Neuronal stem cell (in vitro differentiated cells): Measurements from ENCODE around the gene SNAP25.

ENCODE experiments used
- DNase-seq: peaks from one replicate; pipeline ENCODE4 v3.0.0-alpha.2; 2013; ENCODE audit warnings: low spot score
- H2AFZ ChIP-seq: one replicate; pipeline ENCODE4 v1.6.1; 2013; ENCODE audit warnings: mild to moderate bottlenecking, low read length, inconsistent platforms
- H2AK5ac ChIP-seq: 2 replicates; pipeline ENCODE4 v1.6.1; 2013; ENCODE audit warnings: low read depth, mild to moderate bottlenecking, inconsistent platforms, low read length, moderate library complexity, mixed read lengths
- H2BK120ac ChIP-seq: 2 replicates; pipeline ENCODE4 v1.6.1; 2013; ENCODE audit warnings: low read depth, mild to moderate bottlenecking, inconsistent platforms, low read length, moderate library complexity, mixed read lengths
- H2BK12ac ChIP-seq: one replicate; pipeline ENCODE4 v1.6.1; 2013; ENCODE audit warnings: low read length, inconsistent platforms
- H2BK15ac ChIP-seq: 2 replicates; pipeline ENCODE4 v1.6.1; 2013; ENCODE audit warnings: mild to moderate bottlenecking, low read length, inconsistent platforms, mixed read lengths
- H2BK5ac ChIP-seq: one replicate; pipeline ENCODE4 v1.6.1; 2013; ENCODE audit warnings: inconsistent platforms, mild to moderate bottlenecking, low read length, moderate library complexity
- H3K14ac ChIP-seq: one replicate; pipeline ENCODE4 v1.6.1; 2013; ENCODE audit warnings: low read length, inconsistent platforms
- H3K18ac ChIP-seq: 2 replicates; pipeline ENCODE4 v1.6.1; 2013; ENCODE audit warnings: low read length, inconsistent platforms
- H3K23ac ChIP-seq: 2 replicates; pipeline ENCODE4 v1.6.1; 2013; ENCODE audit warnings: low read depth, mild to moderate bottlenecking, mixed read lengths, low read length, inconsistent platforms; ENCODE audit not compliant: poor library complexity
- H3K27ac ChIP-seq: replicated peaks from 3 replicates; pipeline ENCODE4 v1.5.1; 2013; ENCODE audit warnings: low read length, inconsistent platforms
- H3K27me3 ChIP-seq, 3 experiments: 2 replicates each; pipeline ENCODE4 v1.6.1; 2013; ENCODE audit warnings: low read length in 3 of 3, mild to moderate bottlenecking in 2 of 3, inconsistent platforms in 1 of 3, low read depth in 1 of 3, mixed read lengths in 1 of 3, moderate library complexity in 1 of 3; ENCODE audit not compliant: control insufficient read depth in 3 of 3, insufficient read depth in 3 of 3
- H3K36me3 ChIP-seq, 2 donors: replicated peaks in 1 of 2; 2 replicates each; pipeline ENCODE4 v1.6.1; 2013; ENCODE audit warnings: low read length in 2 of 2; ENCODE audit not compliant: control insufficient read depth in 2 of 2, insufficient read depth in 2 of 2
- H3K4ac ChIP-seq: 2 replicates; pipeline ENCODE4 v1.6.1; 2013; ENCODE audit warnings: inconsistent platforms, mild to moderate bottlenecking, low read length, moderate library complexity
- H3K4me1 ChIP-seq, 2 donors: 1 replicate in 1 of 2; 2 replicates in 1 of 2; pipeline ENCODE4 v1.6.1; 2013; ENCODE audit warnings: low read length in 2 of 2, low read depth in 1 of 2; ENCODE audit not compliant: control insufficient read depth in 2 of 2, insufficient read depth in 1 of 2
- H3K4me2 ChIP-seq: one replicate; pipeline ENCODE4 v1.6.1; 2013; ENCODE audit warnings: mild to moderate bottlenecking, low read length, inconsistent platforms; ENCODE audit not compliant: insufficient read depth, poor library complexity, severe bottlenecking
- H3K4me3 ChIP-seq, 2 donors: 2 replicates each; pipeline ENCODE4 v1.5.1; 2013; ENCODE audit warnings: low read length in 2 of 2, mild to moderate bottlenecking in 2 of 2, inconsistent platforms in 1 of 2, moderate library complexity in 1 of 2
- H3K79me1 ChIP-seq: one replicate; pipeline ENCODE4 v1.6.1; 2013; ENCODE audit warnings: low read depth, mild to moderate bottlenecking, inconsistent platforms, low read length, moderate library complexity
- H3K9ac ChIP-seq: one replicate; pipeline ENCODE4 v1.6.1; 2013; ENCODE audit warnings: mild to moderate bottlenecking, low read depth, low read length, inconsistent platforms; ENCODE audit not compliant: poor library complexity
- H3K9me3 ChIP-seq, 2 donors: replicated peaks in 1 of 2; 2 replicates each; pipeline versions ENCODE3 to v1.6.1; 2013; ENCODE audit warnings: low read length in 2 of 2, mild to moderate bottlenecking in 2 of 2, inconsistent platforms in 1 of 2, low read depth in 1 of 2, mixed read lengths in 1 of 2, moderate library complexity in 1 of 2; ENCODE audit not compliant: control insufficient read depth in 2 of 2, insufficient read depth in 1 of 2
- H4K8ac ChIP-seq: one replicate; pipeline ENCODE4 v1.6.1; 2013; ENCODE audit warnings: low read depth, mild to moderate bottlenecking, inconsistent platforms, low read length, moderate library complexity
- H4K91ac ChIP-seq: one replicate; pipeline ENCODE4 v1.6.1; 2013; ENCODE audit warnings: low read length, low read depth, mild to moderate bottlenecking, inconsistent platforms; ENCODE audit not compliant: poor library complexity
- WGBS, 2 donors: extraction: QIAGEN DNeasy Blood & Tissue Kit; methylation state at CpG; one replicate each; pipeline ENCODE4 v1.1.7; 2013; ENCODE audit warnings: missing lambda C conversion rate in 2 of 2, mixed read lengths in 1 of 2; ENCODE audit not compliant: insufficient read length in 2 of 2, insufficient replicate concordance in 1 of 2; ENCODE audit errors: extremely low coverage in 2 of 2; 5-methylcytosine and 5-hydroxymethylcytosine counted together

SNAP25 gene

GRCh38 chr20:10278412-10278811 lies 59.8 kb downstream of the SNAP25 start:
- Histone ChIP-seq H3K14ac (no peak overlapping the region), H4K8ac (no peak overlapping the region), H3K27ac (no peak overlapping the region), H3K4me1 (no peaks in the 10 kb centered on the region), H3K4ac (no peak overlapping the region), H3K36me3 (no peaks in the 10 kb centered on the region), H3K27me3 (no peaks in the 10 kb centered on the region), H2BK12ac (no peak overlapping the region), H3K4me2 (no peak overlapping the region), H4K91ac (no peak overlapping the region), H2BK15ac (no peak overlapping the region), H2BK5ac (no peak overlapping the region), H3K4me3 (no peak overlapping the region), H2AFZ (no peak overlapping the region), H3K79me1 (no peaks in the 10 kb centered on the region), H3K9ac (no peak overlapping the region), H2AK5ac (no peak overlapping the region), H3K9me3 (no peaks in the 10 kb centered on the region), H3K23ac (no peak overlapping the region), H2BK120ac (no peak overlapping the region), H3K18ac (no peak overlapping the region)
- no peak for DNase-seq
- WGBS, 2 donors: no CpG with 5 or more reads among the region's 4 CpGs

- no peaks in the 10 kb centered on the region for H3K36me3 ChIP-seq
- no peak overlapping the region for H2BK15ac ChIP-seq
- no peak overlapping the region for H3K23ac ChIP-seq
- no peak overlapping the region for H4K8ac ChIP-seq
- no peaks in the 10 kb centered on the region for H3K27me3 ChIP-seq
- no peak for DNase-seq
- H3K4ac ChIP-seq: no peak overlapping the region
- H3K4me2 ChIP-seq: no peak overlapping the region
- no peaks in the 10 kb centered on the region for H3K4me1 ChIP-seq
- H3K9me3 ChIP-seq: no peaks in the 10 kb centered on the region
- no peak overlapping the region for H2AK5ac ChIP-seq
- H3K9ac ChIP-seq: no peak overlapping the region
- no peak overlapping the region for H3K4me3 ChIP-seq
- H2BK5ac ChIP-seq: no peak overlapping the region
- no peak overlapping the region for H2BK12ac ChIP-seq
- no peak overlapping the region for H4K91ac ChIP-seq
- H3K14ac ChIP-seq: no peak overlapping the region
- no peak overlapping the region for H3K27ac ChIP-seq
- H3K79me1 ChIP-seq: no peaks in the 10 kb centered on the region
- WGBS, 2 donors: no CpG with 5 or more reads among the region's 5 CpGs
- H2AFZ ChIP-seq: no peak overlapping the region
- no peak overlapping the region for H2BK120ac ChIP-seq
- no peak overlapping the region for H3K18ac ChIP-seq
Observed at GRCh38 chr20:10280018-10280908, 61.6 kb downstream of the SNAP25 start.

- Histone ChIP-seq H2AFZ (no peak overlapping the region), H4K91ac (no peak overlapping the region), H2BK15ac (no peak overlapping the region), H3K18ac (no peak overlapping the region), H2AK5ac (no peak overlapping the region), H3K79me1 (no peaks in the 10 kb centered on the region), H4K8ac (no peak overlapping the region), H3K27me3 (no peaks in the 10 kb centered on the region), H3K4me1 (peaks cover 0 to 2% of the 10 kb centered on the region in 2 donors), H3K4me2 (no peak overlapping the region), H2BK5ac (no peak overlapping the region), H2BK12ac (no peak overlapping the region), H3K4me3 (no peak overlapping the region), H3K4ac (no peak overlapping the region), H3K9me3 (no peaks in the 10 kb centered on the region), H3K27ac (no peak overlapping the region), H3K36me3 (no peaks in the 10 kb centered on the region), H3K23ac (no peak overlapping the region), H3K9ac (no peak overlapping the region), H2BK120ac (no peak overlapping the region), H3K14ac (no peak overlapping the region)
- no peak for DNase-seq
- no CpG with 5 or more reads among the region's 2 CpGs for WGBS, 2 donors
Observed at GRCh38 chr20:10281911-10282310, 63.3 kb downstream of the SNAP25 start.

GRCh38 chr20:10282979-10283456 lies 64.4 kb downstream of the SNAP25 start:
- H3K9ac ChIP-seq: no peak overlapping the region
- no peaks in the 10 kb centered on the region for H3K36me3 ChIP-seq
- H3K4me3 ChIP-seq: no peak overlapping the region
- H3K4me2 ChIP-seq: no peak overlapping the region
- no peak overlapping the region for H4K8ac ChIP-seq
- no peaks in the 10 kb centered on the region for H3K9me3 ChIP-seq
- H3K4me1 ChIP-seq: peaks cover 0 to 2% of the 10 kb centered on the region in 2 donors
- no peak overlapping the region for H2AFZ ChIP-seq
- no peak overlapping the region for H2AK5ac ChIP-seq
- H3K79me1 ChIP-seq: no peaks in the 10 kb centered on the region
- no peak overlapping the region for H2BK15ac ChIP-seq
- H2BK12ac ChIP-seq: no peak overlapping the region
- no peaks in the 10 kb centered on the region for H3K27me3 ChIP-seq
- no peak for DNase-seq
- H3K23ac ChIP-seq: no peak overlapping the region
- H4K91ac ChIP-seq: no peak overlapping the region
- no peak overlapping the region for H3K14ac ChIP-seq
- no peak overlapping the region for H3K4ac ChIP-seq
- no CpG with 5 or more reads among the region's 4 CpGs for whole genome bisulfite sequencing, 2 donors
- H2BK120ac ChIP-seq: no peak overlapping the region
- no peak overlapping the region for H2BK5ac ChIP-seq
- no peak overlapping the region for H3K27ac ChIP-seq
- no peak overlapping the region for H3K18ac ChIP-seq
